GM21367 (cell line): Measurements from ENCODE around the gene TICAM1.
"Not testable (repeated sequence)": the region's sequence is repeated elsewhere in the genome, so short reads cannot be mapped to it uniquely, and the experiment has no call there.

Source experiments
- ATAC-seq: cut with Tn5 transposase; IDR thresholded peaks from one replicate; pipeline ENCODE4 v1.9.1; 2021; ENCODE audit not compliant: unreplicated experiment

TICAM1 gene

DNA sequence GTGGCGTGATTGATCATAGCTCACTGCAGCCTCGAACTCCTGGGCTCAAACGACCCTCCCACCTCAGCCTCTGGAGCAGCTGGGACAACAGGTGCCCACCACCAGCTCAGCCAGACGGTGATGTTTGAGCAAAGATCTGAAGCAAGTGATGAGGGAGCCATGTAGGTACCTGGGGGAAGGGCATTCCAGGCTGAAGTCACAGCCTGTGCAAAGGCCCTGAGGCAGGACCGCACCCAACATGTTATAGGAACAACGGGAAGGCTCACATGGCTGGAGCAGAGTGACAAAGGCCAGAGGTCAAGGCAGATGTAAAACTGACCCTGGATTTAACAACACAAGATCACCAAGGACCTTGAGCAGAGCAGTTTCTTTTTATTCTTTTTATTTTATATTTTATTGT, 25.1 kb downstream of the TICAM1 start:
- ATAC-seq: no peak

DNA sequence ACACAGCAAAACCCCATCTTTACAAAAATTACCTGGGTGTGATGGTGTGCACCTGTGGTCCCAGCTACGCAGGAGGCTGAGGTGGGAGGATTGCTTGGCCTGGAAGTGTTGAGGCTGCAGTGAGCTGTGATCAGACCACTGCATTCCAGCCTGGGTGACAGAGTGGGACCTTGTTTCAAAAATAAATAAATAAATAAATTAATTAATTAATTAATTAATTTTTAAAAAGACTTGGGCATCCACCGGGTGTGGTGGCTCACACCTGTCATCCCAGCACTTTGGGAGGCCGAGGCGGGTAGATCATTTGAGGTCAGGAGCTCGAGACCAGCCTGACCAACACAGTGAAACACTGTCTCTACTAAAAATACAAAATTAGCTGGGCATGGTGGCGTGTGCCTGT, 26.4 kb downstream of the TICAM1 start:
- ATAC-seq: not testable (repeated sequence)

GRCh38 chr19:4803736-4804695, 27.5 kb downstream of the TICAM1 start:
- no peak for ATAC-seq

DNA sequence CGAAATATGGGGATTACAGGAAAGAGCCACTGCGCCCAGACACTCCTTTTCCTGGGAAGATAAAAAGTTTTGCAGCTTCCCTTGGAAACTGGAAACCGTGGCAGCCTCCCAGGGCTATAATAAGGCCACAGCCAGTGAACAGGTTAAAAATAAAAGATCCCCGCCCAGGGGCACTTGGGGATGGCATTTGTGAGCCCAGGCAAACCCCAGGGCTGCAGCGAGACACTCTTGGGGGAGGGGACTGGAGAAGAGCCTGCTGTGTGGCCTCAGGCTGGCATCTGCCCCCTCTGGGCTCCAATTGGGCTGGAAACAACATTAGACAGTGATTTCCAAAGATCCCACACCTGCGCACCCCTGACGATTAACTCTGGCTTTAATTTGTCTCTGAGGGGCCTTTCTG, 28.8 kb downstream of the TICAM1 start:
- no peak for ATAC-seq

DNA sequence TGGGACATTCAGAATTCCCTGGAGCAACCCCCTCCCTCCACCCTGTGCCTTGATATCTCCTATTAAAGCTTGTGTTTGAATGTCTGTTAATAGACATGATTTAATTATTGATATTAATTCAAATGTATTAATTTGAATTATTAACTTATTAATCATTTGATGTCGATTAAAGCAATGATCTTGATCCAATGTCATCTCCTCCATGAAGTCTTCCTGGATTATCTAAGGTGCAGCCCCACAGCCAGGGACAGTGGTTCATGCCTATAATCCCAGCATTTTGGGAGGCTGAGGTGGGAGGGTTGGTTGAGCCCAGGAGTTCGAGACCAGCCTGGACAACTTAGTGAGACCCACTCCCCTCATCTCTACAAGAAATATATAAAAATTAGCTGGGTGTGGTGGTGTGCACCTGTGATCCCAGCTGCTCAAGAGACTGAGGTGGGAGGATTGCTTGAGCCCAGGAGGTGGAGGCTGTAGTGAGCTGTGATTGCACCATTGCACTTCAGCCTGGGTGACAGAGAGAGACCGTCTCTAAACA, 30.4 kb downstream of the TICAM1 start:
- ATAC-seq: no peak

- no peak for ATAC-seq
These were observed 30.9 kb downstream of the TICAM1 start for GRCh38 chr19:4800591-4801081.

- ATAC-seq: no peak
These were observed 36.1 kb downstream of the TICAM1 start for GRCh38 chr19:4795400-4795799.

DNA sequence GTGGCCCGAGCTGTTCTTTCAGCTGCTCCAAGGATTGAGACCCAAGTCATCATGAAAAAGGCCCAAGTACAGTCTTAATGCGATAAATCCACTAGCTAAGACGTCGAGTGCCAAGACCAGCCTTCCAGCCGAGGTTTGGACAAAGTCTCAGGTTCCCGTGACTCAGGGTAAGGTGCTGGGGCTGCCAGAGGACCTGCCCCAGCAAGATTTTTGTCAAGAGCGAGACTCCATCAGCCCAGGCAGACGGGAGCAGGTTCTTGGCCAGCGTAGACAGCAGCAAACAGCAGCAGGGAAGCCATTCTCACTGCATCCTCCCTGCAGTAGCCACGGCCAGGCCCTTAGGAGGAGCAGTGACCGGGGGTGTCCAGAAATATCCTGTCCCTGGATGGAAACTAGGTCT, 36.5 kb downstream of the TICAM1 start:
- no peak for ATAC-seq

- ATAC-seq: not testable (repeated sequence)
These were observed 38.2 kb downstream of the TICAM1 start for GRCh38 chr19:4793278-4793677.

DNA sequence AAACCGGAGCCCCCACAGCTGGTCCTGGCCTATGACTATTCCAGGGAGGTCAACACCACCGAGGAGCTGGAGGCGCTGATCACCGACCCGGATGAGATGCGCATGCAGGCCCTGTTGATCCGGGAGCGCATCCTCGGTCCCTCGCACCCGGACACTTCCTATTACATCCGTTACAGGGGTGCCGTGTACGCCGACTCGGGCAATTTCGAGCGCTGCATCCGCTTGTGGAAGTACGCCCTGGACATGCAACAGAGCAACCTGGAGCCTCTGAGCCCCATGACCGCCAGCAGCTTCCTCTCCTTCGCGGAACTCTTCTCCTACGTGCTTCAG, 38.7 kb downstream of the TICAM1 start:
- ATAC-seq: not testable (repeated sequence)

DNA sequence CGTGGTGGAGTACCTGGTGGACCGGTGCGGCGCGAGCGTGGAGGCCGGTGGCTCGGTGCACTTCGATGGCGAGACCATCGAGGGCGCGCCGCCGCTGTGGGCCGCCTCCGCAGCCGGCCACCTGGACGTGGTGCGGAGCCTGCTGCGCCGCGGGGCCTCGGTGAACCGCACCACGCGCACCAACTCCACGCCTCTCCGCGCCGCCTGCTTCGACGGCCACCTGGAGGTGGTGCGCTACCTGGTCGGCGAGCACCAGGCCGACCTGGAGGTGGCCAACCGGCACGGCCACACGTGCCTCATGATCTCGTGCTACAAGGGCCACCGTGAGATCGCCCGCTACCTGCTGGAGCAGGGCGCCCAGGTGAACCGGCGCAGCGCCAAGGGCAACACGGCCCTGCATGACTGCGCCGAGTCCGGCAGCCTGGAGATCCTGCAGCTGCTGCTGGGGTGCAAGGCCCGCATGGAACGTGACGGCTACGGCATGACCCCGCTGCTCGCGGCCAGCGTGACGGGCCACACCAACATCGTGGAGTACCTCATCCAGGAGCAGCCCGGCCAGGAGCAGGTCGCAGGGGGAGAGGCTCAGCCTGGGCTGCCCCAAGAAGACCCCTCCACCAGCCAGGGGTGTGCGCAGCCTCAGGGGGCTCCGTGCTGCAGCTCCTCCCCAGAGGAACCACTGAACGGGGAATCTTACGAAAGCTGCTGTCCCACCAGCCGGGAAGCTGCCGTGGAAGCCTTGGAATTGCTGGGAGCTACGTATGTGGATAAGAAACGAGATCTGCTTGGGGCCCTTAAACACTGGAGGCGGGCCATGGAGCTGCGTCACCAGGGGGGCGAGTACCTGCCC, 39.3 kb downstream of the TICAM1 start:
- ATAC-seq: not testable (repeated sequence)

GRCh38 chr19:4791183-4792018, 40.1 kb downstream of the TICAM1 start, which contains the start of gene FEM1A:
Gene FEM1A (plus strand): TSS chr19:4791734. CDS start chr19:4791855, 121 bp downstream.
- ATAC-seq: peak; percentile 88

DNA sequence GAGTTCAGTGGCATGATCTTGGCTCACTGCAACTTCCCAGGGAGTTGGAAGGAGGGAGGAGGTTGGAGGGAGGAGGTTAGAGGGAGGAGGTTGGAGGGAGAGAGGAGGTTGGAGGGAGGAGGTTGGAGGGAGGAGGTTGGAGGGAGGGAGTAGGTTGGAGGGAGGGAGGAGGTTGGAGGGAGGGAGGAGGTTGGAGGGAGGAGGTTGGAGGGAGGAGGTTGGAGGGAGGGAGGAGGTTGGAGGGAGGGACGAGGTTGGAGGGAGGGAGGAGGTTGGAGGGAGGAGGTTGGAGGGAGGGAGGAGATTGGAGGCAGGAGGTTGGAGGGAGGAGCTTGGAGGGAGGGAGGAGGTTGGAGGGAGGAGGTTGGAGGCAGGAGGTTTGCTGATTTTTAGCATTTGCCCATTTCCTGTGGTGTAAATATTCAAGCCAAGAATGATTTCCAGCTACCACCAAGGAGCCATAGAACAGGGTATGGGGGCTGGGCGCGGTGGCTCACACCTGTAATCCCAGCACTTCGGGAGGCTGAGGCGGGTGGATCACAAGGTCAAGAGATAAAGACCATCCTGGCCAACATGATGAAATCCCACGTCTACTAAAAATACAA, 45.0 kb downstream of the TICAM1 start:
- ATAC-seq: not testable (repeated sequence)

DNA sequence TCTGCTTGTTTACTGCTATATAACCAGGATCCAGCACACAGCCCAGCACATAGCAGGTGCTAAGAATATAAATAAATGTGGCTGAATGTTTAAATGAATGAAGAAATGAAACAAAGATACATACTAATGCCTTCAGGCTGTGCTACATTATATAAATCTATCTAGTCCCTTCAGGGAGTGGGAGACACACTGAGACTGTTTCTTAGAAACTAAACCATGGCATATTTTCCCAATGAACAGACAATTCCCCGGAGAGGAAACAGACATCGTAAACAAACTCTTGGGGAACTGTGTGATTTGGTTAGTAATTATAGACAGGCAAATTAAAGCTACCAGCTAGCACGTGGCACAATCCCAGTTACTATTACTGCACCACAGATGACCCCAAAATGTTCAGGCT, 49.7 kb downstream of the TICAM1 start:
- no peak for ATAC-seq

- no peak for ATAC-seq
These were observed 50.7 kb downstream of the TICAM1 start for GRCh38 chr19:4780860-4781259.

- ATAC-seq: not testable (repeated sequence)
These were observed 53.4 kb downstream of the TICAM1 start for GRCh38 chr19:4778124-4778523.

GRCh38 chr19:4776436-4777211, 54.9 kb downstream of the TICAM1 start:
- ATAC-seq: no peak

GRCh38 chr19:4775627-4776152, 55.8 kb downstream of the TICAM1 start:
- no peak for ATAC-seq

- ATAC-seq: no peak
These were observed 57.4 kb downstream of the TICAM1 start for GRCh38 chr19:4774136-4774535.
